GM19328 (cell line): Measurements from ENCODE around the gene GATA5.

Experiments used
- ATAC-seq: cut with Tn5 transposase; IDR thresholded peaks from one replicate; pipeline ENCODE4 v1.9.1; 2021; ENCODE audit warnings: mild to moderate bottlenecking, moderate library complexity; ENCODE audit not compliant: unreplicated experiment

The GATA5 gene

DNA sequence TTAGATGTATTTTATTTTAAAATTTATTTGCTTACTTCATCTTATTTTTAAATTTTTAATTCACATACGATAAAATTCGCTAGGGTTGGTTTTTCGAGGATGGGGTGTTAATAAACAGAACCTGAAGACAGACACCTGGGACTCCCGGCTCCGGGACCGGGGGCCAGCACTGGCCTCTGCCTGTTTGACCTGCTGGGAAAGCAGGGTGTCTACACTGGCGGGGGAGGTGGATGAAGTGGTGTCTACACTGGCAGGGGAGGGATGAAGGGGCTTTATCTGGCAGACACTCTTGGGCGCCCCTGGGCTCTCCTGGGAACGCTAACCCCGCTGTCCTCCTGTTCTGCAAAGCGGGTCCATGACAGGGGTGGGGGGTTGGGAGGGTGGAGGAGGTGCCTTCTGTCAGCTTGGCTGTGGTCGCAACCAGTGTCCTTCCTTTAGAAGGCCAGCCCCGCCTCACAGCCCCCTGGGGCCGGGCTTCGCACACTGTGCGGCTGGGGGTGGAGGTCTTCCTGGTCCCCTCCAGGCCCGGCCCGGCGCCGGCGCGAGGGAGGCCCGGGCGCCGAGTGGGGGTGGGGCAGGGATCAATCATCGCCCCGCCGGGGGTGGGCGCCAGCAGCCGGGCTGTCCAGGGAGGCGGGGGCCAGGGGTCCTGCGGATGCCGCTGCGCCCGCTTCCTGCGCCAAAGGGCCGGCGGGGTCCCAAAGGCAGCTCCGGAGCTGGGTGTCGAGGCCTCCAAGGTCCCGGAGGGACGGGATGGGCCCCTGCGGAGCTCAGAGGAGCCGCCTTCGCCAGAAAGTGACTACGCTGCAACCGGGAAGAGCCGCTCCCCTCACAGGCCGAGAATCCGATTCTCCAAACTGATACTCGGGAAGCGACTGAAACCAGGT, 1.8 kb downstream of the GATA5 start:
- no peak for ATAC-seq

GRCh38 chr20:62472941-62473585, 2.7 kb downstream of the GATA5 start:
- no peak for ATAC-seq

- no peak for ATAC-seq
Observed at GRCh38 chr20:62472138-62472940, 3.5 kb downstream of the GATA5 start.

GRCh38 chr20:62470459-62470858, 5.3 kb downstream of the GATA5 start:
- no peak for ATAC-seq

DNA sequence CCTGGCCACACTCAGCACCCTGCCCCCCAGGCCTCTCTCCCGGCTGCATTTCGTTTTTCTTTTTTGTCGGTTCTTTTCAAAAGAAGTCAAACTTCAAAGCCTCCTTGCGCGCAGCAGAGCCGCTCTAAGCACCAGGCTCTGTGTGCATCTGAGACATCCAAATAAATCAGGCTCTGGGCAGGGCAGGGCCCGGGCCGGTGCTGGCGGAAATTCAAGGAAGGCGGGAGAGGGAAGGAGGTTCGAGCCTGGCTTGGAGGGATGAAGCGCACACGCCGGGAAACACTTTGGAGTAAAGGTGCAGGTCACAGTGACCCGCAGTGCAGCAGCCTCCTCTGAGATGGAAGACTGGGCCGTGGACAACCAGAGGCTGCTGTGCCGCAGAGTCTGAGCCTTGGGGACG, 5.8 kb downstream of the GATA5 start:
- ATAC-seq = no peak

GRCh38 chr20:62469352-62469751, 6.4 kb downstream of the GATA5 start:
- no peak for ATAC-seq

GRCh38 chr20:62466806-62467537, 8.8 kb downstream of the GATA5 start:
- no peak for ATAC-seq

DNA sequence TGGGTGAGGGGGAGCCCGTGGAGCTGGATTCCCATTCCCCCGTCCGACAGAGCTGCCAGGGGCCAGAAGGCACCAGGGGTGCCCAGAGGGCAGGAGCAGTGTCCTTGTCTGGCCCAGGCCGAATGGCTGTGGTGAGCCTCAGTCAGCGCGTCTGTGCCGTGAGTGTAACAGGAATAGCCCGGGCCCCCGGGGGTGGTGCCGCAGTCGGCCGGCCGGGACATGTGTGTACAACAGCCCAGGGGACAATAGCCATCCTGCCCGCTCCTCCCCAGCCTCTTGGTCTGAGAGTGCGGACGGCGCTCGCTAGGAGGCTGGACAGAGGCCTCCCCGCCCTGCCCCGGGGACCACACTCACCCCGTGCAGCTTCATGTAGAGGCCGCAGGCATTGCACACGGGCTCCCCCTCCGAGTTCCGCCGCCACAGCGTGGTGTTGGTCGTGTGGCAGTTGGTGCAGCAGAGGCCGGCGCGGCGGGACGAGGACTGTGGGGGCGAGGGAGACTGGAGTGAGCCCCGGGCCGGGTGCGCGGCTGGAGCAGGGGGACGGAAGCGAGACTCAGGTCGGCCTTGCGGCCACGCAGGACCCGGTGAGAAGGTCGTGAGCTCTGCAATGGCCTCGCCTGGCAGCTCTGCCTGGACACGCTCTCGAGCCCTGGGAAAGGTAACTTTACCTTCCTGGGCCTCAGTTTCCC, 9.6 kb downstream of the GATA5 start:
- no peak for ATAC-seq

GRCh38 chr20:62464990-62465389, 10.8 kb downstream of the GATA5 start:
- ATAC-seq = no peak

- no peak for ATAC-seq
Observed at GRCh38 chr20:62464425-62464770, 11.4 kb downstream of the GATA5 start.

- ATAC-seq = no peak
Observed at GRCh38 chr20:62463651-62464424, 12.0 kb downstream of the GATA5 start.

GRCh38 chr20:62462976-62463592, 12.7 kb downstream of the GATA5 start:
- no peak for ATAC-seq

GRCh38 chr20:62461834-62462233, 14.0 kb downstream of the GATA5 start:
- no peak for ATAC-seq

DNA sequence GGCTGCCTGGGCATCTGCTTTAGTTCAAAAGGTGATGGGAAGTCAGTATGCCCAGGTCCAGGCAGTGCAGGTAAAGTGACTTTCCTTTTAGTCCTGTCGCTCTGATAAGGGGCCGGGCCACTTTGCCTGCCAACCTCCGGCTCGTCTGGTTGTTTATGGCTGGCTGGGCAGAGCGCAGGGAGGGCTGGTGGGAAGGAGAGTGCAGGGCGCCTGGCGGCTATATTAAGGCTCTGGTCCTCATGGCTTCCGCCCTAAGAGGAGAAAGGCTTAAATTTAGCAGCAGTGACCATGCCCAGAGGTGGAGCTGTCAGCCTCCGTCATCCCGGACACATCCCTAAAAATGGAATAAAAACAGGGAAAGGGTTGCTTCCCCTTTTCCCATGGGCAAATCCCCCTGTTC, 14.6 kb downstream of the GATA5 start:
- no peak for ATAC-seq

GRCh38 chr20:62460678-62461077, 15.1 kb downstream of the GATA5 start:
- ATAC-seq = no peak

- ATAC-seq = no peak
Observed at GRCh38 chr20:62459488-62459887, 16.3 kb downstream of the GATA5 start.

DNA sequence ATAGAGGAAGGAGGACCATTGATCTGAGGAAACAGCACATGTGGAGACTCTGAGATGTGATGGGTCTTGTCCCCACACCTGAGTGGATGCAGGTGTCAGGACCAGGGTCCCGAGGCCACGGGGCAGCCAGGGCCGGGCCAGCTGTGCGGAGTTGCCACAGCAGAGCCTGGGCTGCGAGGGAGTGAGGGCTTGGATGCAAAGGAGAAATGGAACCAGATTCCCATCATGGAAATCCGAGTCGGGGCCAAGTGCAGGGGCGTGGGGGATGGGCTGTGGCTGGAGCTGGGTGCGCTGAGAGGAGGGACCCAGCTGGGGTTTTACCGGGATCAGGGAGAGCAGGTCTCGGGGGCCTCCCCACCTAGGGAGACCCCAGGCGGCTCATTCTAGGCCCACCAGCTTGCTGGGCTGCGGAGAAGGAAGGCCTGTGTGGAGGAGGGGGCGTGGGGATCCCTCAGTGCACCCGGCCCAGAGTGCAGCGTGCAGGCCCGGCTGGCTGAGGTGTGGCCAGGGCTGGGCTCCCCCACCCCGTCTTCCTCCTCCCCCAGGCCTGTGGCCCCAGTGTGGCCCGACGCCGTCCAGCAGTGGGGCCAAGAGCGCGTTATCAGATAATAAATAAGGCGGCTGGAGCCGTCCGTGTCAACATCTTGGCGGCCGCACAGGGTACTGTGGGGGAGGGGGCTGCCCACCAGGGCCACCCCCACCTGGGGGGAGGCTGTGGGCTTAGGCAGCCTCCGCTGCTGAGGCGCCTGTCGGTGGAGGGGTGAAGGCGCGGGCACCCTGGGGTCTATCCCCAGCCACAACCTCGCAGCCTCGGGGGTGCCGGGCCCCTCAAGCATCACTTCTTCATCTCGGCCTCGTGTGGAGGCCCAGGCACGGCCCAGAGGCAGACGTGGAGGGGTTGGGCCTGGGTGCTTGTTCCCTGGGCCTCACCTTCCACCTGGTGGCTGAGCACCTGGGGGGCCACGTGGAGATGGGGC, 17.2 kb downstream of the GATA5 start:
- ATAC-seq = no peak

DNA sequence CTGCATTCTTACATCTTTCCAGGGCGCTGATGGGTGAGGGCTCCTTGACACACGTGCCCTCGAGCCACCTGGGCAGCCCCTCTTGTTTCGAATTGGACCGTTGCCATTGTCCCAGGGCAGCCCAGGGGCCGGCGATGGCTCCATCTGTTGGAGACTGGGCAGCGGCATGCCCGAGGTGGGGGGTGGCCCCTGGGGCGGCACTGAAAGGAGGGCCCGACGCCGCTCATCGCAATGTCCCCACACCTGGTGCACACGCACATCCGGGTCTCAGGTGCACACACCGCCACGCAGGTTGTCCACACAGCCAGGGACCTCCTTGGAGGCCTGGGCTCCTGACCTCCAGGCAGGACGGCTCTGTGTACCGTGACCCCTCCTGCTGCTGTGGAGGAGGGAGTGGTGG, 18.0 kb downstream of the GATA5 start:
- ATAC-seq = no peak
